Type B pancreatic cell (in vitro differentiated cells): ENCODE measurements around the gene KRTAP10-10. TPM values are rescaled to one million over a fixed set of nuclear protein-coding genes. Genes with fewer than 3 reads are reported as not detected.
"Not testable (repeated sequence)": the region's sequence is repeated elsewhere in the genome, so short reads cannot be mapped to it uniquely, and the experiment has no call there.

Experiments
- DNase-seq: peaks from one replicate; pipeline ENCODE4 v3.0.0; 2021; ENCODE audit warnings: mixed read lengths; ENCODE audit not compliant: unreplicated experiment; ENCODE audit errors: extremely low spot score
- H3K27ac Mint-ChIP-seq: 2 replicates; pipeline ENCODE4 v1.8.0; 2021; ENCODE audit warnings: mild to moderate bottlenecking, mixed read lengths
- H3K27me3 Mint-ChIP-seq: 2 replicates; pipeline ENCODE4 v1.8.0; 2021; ENCODE audit warnings: mixed read lengths
- H3K36me3 Mint-ChIP-seq: 2 replicates; pipeline ENCODE4 v1.8.0; 2021; ENCODE audit warnings: mixed read lengths
- H3K4me1 Mint-ChIP-seq: one replicate; pipeline ENCODE4 v1.8.0; 2021; ENCODE audit warnings: mixed read lengths; ENCODE audit not compliant: unreplicated experiment
- H3K4me3 Mint-ChIP-seq: 2 replicates; pipeline ENCODE4 v1.8.0; 2021; ENCODE audit warnings: mild to moderate bottlenecking, mixed read lengths
- H3K9me3 Mint-ChIP-seq: 2 replicates; pipeline ENCODE4 v1.8.0; 2021; ENCODE audit warnings: mixed read lengths
- CTCF ChIP-seq: fragments of 200-600 bp; sonication (generic); conservative IDR thresholded peaks from 2 replicates; pipeline ENCODE4 v1.5.0; 2021; ENCODE audit warnings: antibody characterized with exemption, mild to moderate bottlenecking
- total RNA-seq: library from RNA; stranded (reverse); gene quantifications from 2 replicates; pipeline ENCODE4 v1.2.1, GENCODE V29; 2021; ENCODE audit warnings: low replicate concordance

Gene KRTAP10-10
- total RNA-seq, 1 donor from 2014 or later, result not detected

GRCh38 chr21:44618909-44619308 lies 18.2 kb upstream of the KRTAP10-10 start:
- no peak for DNase-seq
- Mint-ChIP-seq H3K4me1 (no peaks in the 10 kb centered on the region), H3K36me3 (no peaks in the 10 kb centered on the region), H3K4me3 (no peak overlapping the region), H3K27me3 (peaks cover 6% of the 10 kb centered on the region), H3K27ac (no peak overlapping the region), H3K9me3 (peaks cover 7% of the 10 kb centered on the region)
- no peak for TF ChIP-seq CTCF

- Mint-ChIP-seq H3K4me1 (no peaks in the 10 kb centered on the region), H3K9me3 (peaks cover 14% of the 10 kb centered on the region), H3K27ac (no peak overlapping the region), H3K4me3 (no peak overlapping the region), H3K36me3 (no peaks in the 10 kb centered on the region), H3K27me3 (peaks cover 3% of the 10 kb centered on the region)
- no peak for TF ChIP-seq CTCF
- DNase-seq, result no peak
These were observed 17.3 kb upstream of the KRTAP10-10 start for GRCh38 chr21:44619886-44620285.

GRCh38 chr21:44623575-44623974 lies 13.6 kb upstream of the KRTAP10-10 start:
- DNase-seq, result no peak
- H3K36me3 Mint-ChIP-seq, result no peaks in the 10 kb centered on the region
- H3K27ac Mint-ChIP-seq, result no peak overlapping the region
- H3K4me1 Mint-ChIP-seq, result no peaks in the 10 kb centered on the region
- peaks cover 14% of the 10 kb centered on the region for H3K9me3 Mint-ChIP-seq
- TF ChIP-seq CTCF, result no peak
- H3K27me3 Mint-ChIP-seq, result no peaks in the 10 kb centered on the region
- no peak overlapping the region for H3K4me3 Mint-ChIP-seq

- no peak for DNase-seq
- Mint-ChIP-seq H3K4me1 (no peaks in the 10 kb centered on the region), H3K27me3 (no peaks in the 10 kb centered on the region), H3K36me3 (no peaks in the 10 kb centered on the region), H3K4me3 (no peak overlapping the region), H3K9me3 (peaks cover 17% of the 10 kb centered on the region), H3K27ac (no peak overlapping the region)
- TF ChIP-seq CTCF, result no peak
These were observed 11.4 kb upstream of the KRTAP10-10 start for GRCh38 chr21:44625756-44626155.

GRCh38 chr21:44626262-44626661 lies 10.9 kb upstream of the KRTAP10-10 start:
- no peak overlapping the region for H3K4me3 Mint-ChIP-seq
- no peaks in the 10 kb centered on the region for H3K36me3 Mint-ChIP-seq
- peaks cover 22% of the 10 kb centered on the region for H3K9me3 Mint-ChIP-seq
- no peak for DNase-seq
- H3K4me1 Mint-ChIP-seq, result no peaks in the 10 kb centered on the region
- H3K27ac Mint-ChIP-seq, result no peak overlapping the region
- TF ChIP-seq CTCF, result no peak
- H3K27me3 Mint-ChIP-seq, result no peaks in the 10 kb centered on the region

GRCh38 chr21:44626673-44627143 lies 10.4 kb upstream of the KRTAP10-10 start, which contains the start of gene KRTAP10-9:
TSS of gene KRTAP10-9 (plus strand) at chr21:44627093. CDS start at chr21:44627172, 79 bp downstream.
- no peaks in the 10 kb centered on the region for H3K4me1 Mint-ChIP-seq
- peaks cover 26% of the 10 kb centered on the region for H3K9me3 Mint-ChIP-seq
- no peak for TF ChIP-seq CTCF

GRCh38 chr21:44627181-44627822 lies 9.9 kb upstream of the KRTAP10-10 start:
- not testable (repeated sequence) for H3K4me3 Mint-ChIP-seq, H3K27ac Mint-ChIP-seq, H3K36me3 Mint-ChIP-seq, H3K4me1 Mint-ChIP-seq, H3K27me3 Mint-ChIP-seq, DNase-seq
- H3K9me3 Mint-ChIP-seq, result peaks cover 32% of the 10 kb centered on the region

More at GRCh38 chr21:44626673-44627143, 10.4 kb upstream of the KRTAP10-10 start, which contains the start of gene KRTAP10-9:
- H3K4me3 Mint-ChIP-seq, result no peak within 1 kb of the TSS
- H3K36me3 Mint-ChIP-seq, result no peaks in the 10 kb centered on the region
- H3K27ac Mint-ChIP-seq, result no peak within 1 kb of the TSS
- DNase-seq, result no peak
- H3K27me3 Mint-ChIP-seq, result no peaks in the 10 kb centered on the region

GRCh38 chr21:44627831-44628233 lies 9.3 kb upstream of the KRTAP10-10 start:
- not testable (repeated sequence) for H3K4me1 Mint-ChIP-seq, H3K36me3 Mint-ChIP-seq, DNase-seq, H3K27ac Mint-ChIP-seq, H3K27me3 Mint-ChIP-seq, H3K4me3 Mint-ChIP-seq
- peaks cover 33% of the 10 kb centered on the region for H3K9me3 Mint-ChIP-seq
